ENCODE data around the gene CDK6.

Gene CDK6

DNA sequence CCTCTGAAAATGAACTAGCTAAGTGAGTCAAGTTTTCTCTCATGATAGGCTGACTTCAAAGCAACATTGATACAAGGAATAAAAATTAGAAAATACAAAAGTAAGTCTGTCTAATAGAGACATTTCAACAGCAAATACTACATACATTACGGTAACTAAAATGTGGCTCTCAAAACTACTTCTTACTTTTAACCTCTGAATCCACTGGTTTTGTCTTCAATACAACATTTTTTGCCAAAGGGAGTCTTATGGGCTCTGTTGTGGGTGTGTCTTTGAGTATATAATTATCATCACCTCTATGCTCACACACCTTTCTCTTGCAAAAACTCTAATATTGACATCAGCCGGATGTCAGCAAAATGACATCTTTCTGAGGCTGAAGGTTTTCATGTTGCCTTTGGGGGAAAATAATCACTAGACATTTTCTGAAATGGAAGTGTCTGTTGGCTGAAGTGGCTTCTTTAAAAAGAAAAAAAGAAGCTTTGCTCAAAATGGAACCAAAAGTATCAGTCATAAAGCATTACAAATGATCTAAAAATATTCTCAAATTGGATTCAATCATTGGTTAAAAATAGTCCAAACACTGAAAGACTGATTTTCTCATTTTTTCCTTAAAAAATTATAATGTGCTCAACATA is 204.4 kb downstream of the CDK6 start:
- in situ Hi-C loops (cut with HindIII; ENCODE audit: low sequenced_read_pairs): no loop called here
- TF ChIP-seq, protein P1, sequence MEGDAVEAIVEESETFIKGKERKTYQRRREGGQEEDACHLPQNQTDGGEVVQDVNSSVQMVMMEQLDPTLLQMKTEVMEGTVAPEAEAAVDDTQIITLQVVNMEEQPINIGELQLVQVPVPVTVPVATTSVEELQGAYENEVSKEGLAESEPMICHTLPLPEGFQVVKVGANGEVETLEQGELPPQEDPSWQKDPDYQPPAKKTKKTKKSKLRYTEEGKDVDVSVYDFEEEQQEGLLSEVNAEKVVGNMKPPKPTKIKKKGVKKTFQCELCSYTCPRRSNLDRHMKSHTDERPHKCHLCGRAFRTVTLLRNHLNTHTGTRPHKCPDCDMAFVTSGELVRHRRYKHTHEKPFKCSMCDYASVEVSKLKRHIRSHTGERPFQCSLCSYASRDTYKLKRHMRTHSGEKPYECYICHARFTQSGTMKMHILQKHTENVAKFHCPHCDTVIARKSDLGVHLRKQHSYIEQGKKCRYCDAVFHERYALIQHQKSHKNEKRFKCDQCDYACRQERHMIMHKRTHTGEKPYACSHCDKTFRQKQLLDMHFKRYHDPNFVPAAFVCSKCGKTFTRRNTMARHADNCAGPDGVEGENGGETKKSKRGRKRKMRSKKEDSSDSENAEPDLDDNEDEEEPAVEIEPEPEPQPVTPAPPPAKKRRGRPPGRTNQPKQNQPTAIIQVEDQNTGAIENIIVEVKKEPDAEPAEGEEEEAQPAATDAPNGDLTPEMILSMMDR (IDR thresholded peaks at IDR 0.05; ENCODE audit: low read depth, low read length, missing control alignments): no peak
- H3K4me3 ChIP-seq (ENCODE audit: low read depth, low read length): no peak overlapping the region
- no peak for DNase-seq (ENCODE audit: low read depth)

DNA sequence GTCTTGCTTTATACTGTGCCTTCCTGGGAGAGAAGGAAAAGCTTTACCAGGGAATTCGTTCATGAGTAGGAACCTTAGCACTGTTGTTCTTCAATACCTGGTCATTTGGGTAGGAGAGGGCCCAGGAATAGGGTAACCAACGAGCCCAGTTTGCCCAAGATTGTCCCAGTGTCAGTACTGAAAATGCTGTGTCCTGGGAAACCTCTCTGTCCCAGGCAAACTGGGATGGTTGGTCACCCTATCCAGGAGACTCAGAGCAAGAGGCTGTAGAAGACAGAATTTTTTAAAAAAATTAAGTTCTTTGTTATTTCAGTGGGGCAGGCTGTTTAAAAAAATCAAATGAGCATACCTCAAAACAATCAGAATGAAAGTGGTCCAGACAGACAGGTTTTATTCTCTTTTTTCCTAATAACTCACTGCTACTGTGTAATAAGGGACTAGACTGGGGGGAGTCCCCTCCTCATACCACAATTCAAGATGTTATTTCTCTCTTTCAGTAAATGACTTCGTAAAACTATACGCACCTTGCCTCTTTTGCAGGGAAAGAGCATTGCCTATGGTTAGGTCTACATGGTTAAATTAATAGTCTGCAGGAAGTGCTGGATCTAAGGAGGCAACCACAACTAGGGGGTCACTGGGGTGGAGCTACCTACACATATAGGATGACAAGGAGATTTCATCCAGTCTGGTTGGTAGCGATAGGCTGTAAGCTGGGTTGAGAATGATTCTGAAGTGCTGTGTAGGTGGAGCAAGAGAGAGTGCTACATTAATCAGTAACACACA is 205.1 kb downstream of the CDK6 start:
- H3K4me3 ChIP-seq (ENCODE audit: low read depth, low read length): no peak overlapping the region
- TF ChIP-seq, protein P1 (IDR thresholded peaks at IDR 0.05; ENCODE audit: low read depth, low read length, missing control alignments): no peak
- in situ Hi-C loops (cut with HindIII; ENCODE audit: low sequenced_read_pairs): no loop called here
- no peak for DNase-seq (ENCODE audit: low read depth)

DNA sequence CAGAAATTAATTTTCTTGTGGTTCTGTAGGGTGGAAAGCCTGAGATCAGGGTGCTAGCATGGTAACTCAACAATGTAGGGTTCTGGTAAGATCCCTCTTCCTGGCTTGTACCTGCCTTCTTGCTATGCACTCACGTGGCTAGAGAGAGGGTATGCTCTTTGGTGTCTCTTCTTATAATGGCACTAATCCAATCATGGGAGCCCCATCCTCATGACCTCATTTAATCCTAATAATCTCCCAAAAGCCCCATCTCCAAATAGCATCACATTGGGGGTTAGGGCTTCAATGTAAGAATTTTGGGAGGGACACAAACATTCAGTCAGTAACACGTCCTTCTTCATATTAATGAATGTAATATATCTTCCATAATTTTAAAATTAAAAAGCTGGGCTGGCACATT is 206.6 kb downstream of the CDK6 start:
- in situ Hi-C loops (cut with HindIII; ENCODE audit: low sequenced_read_pairs): no loop called here
- TF ChIP-seq, protein P1 (IDR thresholded peaks at IDR 0.05; ENCODE audit: low read depth, low read length, missing control alignments): no peak
- no peak overlapping the region for H3K4me3 ChIP-seq (ENCODE audit: low read depth, low read length)
- DNase-seq (ENCODE audit: low read depth): no peak

DNA sequence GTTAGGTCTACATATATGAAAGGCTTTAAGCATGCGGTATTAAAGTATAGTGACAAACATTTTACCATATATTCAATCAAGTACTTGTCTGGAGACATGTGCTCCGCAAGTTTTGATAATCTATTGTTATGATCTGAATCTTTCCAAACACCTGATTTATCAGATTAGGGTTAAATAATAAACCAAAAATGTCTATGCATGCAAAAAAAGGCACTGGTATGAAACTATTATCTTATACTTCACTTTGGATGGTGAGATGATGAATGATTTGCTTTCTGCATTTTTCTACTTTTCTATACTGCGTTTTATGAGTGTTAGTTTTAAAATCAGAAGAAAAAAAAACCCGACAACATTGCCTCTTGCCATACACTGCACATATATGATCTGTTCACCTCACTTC is 208.4 kb downstream of the CDK6 start:
- no peak for DNase-seq (ENCODE audit: low read depth)
- in situ Hi-C loops (cut with HindIII; ENCODE audit: low sequenced_read_pairs): no loop called here
- TF ChIP-seq, protein P1 (IDR thresholded peaks at IDR 0.05; ENCODE audit: low read depth, low read length, missing control alignments): no peak
- no peak overlapping the region for H3K4me3 ChIP-seq (ENCODE audit: low read depth, low read length)

DNA sequence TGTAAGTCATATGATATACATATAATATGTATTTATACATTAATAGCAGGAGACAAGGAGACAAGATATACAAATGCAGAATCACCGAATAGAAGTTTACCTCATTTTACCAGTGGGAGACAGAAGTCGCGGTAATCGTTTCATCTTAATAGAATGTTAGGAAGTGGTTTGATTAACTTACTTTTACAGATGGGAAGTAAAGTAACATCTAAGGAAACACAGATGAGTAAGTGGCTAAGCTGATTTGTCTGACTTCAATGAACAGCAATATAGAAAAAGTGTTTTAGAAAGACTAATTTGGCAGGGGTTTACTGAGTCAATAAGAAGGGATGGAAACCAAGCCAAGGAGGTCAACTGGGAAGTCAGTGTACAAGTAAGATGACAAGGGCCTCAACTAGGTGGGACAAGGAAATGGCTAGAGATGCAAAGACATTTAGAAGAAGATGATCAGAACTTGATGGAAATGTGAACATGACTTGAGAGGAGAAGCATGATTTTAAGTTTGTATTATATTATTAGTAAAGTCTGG is 210.0 kb downstream of the CDK6 start:
- DNase-seq (ENCODE audit: low read depth): no peak
- in situ Hi-C loops (cut with HindIII; ENCODE audit: low sequenced_read_pairs): no loop called here
- TF ChIP-seq, protein P1 (IDR thresholded peaks at IDR 0.05; ENCODE audit: low read depth, low read length, missing control alignments): no peak
- H3K4me3 ChIP-seq (ENCODE audit: low read depth, low read length): no peak overlapping the region

DNA sequence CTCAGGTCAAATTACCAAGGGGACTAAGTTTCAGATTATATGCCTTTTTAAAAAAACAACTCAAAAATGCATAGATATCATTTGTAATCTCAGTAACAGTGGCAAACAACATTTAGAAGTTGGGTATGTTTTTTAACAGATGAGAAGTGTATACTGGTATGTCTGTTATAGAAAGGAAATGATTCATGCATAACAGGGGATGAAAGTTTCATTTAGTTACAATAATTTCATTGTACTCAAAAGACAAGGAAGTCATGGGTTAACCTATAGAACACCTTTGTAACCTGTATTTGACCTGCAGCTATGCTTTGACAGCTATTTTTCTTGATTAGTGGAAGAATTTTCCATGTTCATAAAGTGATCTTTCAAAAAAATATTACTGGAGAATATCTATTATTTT is 210.8 kb downstream of the CDK6 start:
- TF ChIP-seq, protein P1 (IDR thresholded peaks at IDR 0.05; ENCODE audit: low read depth, low read length, missing control alignments): no peak
- H3K4me3 ChIP-seq (ENCODE audit: low read depth, low read length): no peak overlapping the region
- no peak for DNase-seq (ENCODE audit: low read depth)
- in situ Hi-C loops (cut with HindIII; ENCODE audit: low sequenced_read_pairs): no loop called here
